MG63 (cell line): ENCODE measurements around the gene MBD5. TPM values are rescaled to one million over a fixed set of nuclear protein-coding genes. Genes with fewer than 3 reads are reported as not detected.

Experiments
- DNase-seq: peaks from one replicate; pipeline ENCODE4 v3.0.0-alpha.2; 2020
- H3K27me3 ChIP-seq: fragments of 250-450 bp; sonication (Bioruptor Pico); 2 replicates; pipeline ENCODE4 v1.5.1; 2020; ENCODE audit warnings: mild to moderate bottlenecking, moderate library complexity
- H3K36me3 ChIP-seq: fragments of 250-450 bp; sonication (Bioruptor Pico); 2 replicates; pipeline ENCODE4 v1.5.1; 2020; ENCODE audit warnings: mild to moderate bottlenecking, moderate library complexity
- H3K4me3 ChIP-seq: fragments of 250-450 bp; sonication (Bioruptor Pico); 2 replicates; pipeline ENCODE4 v1.5.1; 2020; ENCODE audit warnings: mild to moderate bottlenecking, moderate library complexity
- H3K9me3 ChIP-seq: fragments of 250-450 bp; sonication (Bioruptor Pico); 2 replicates; pipeline ENCODE4 v1.5.1; 2020; ENCODE audit warnings: mild to moderate bottlenecking, moderate library complexity
- total RNA-seq: library from RNA; depleted of rRNA; stranded (reverse); fragments of >200 nt; shearing (Covaris generic); gene quantifications from 2 replicates; pipeline ENCODE4 v1.2.3, GENCODE V29; 2014; ENCODE audit warnings: low replicate concordance

Gene MBD5
- total RNA-seq, 1 experiment from 2014 or later: 5.9 TPM

DNA sequence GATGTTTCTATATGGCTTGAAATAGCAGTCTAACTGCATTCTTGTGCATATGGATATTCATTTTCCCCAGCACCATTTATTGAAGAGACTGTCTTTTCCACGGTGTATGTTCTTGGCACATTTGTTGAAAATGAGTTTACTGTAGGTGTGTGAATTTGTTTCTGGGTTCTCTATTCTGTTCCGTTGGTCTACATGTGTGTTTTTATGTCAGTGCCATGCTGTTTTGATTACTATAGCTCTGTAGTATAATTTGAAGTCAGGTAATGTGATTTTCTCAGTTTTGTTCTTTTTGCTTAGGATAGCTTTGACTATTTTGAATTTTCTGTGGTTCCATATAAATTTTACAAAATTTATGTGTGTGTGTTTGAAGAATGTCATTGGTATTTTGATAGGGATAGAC is 201.0 kb downstream of the MBD5 start:
- H3K36me3 ChIP-seq: no peaks in the 10 kb centered on the region

DNA sequence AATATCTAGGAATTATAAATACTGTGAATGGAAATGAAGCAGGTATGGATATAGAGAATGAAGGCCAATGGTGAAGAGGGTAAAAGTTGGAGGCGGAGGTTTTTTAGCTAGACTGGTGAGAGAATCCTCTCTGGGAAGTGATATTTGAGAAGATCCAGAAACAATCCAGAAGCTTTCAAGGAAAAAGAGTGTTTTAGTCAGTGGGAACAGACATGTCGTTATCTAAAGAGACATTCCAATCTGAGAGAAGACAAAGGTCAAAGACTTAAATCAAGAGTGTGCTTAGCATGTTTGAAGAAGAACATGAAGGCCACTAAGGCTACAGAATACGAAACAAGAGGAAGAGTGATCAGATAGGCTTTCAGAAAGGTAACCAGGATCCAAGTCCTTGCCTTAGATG is 211.0 kb downstream of the MBD5 start:
- DNase-seq: no peak
- Histone ChIP-seq H3K36me3 (peaks cover 10% of the 10 kb centered on the region), H3K4me3 (no peak overlapping the region), H3K27me3 (no peaks in the 10 kb centered on the region), H3K9me3 (peaks cover 6% of the 10 kb centered on the region)

More for the DNA sequence above, 201.0 kb downstream of the MBD5 start:
- peaks cover 5% of the 10 kb centered on the region for H3K9me3 ChIP-seq
- DNase-seq: no peak
- no peak overlapping the region for H3K4me3 ChIP-seq
- no peaks in the 10 kb centered on the region for H3K27me3 ChIP-seq

DNA sequence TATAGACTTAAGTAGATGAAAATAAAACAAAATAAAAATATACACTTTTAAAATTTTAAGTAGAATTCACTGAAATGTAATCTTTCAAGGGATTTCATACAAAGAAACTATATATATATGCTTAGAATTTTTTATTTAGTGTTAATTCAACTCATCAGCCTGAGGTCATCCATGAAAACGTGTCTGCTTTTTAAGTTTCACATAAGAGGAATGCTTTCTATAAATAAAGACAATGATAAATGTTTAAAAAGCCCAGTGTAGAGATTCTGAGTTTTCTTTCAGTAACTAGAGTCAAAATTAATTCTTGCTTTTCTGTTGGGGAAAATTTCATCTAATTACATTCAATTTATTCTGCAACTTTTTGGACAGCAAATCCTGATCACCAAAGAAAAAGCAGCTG is 213.3 kb downstream of the MBD5 start:
- Histone ChIP-seq H3K36me3 (peaks cover 16% of the 10 kb centered on the region), H3K9me3 (peaks cover 9% of the 10 kb centered on the region), H3K27me3 (no peaks in the 10 kb centered on the region), H3K4me3 (no peak overlapping the region)
- DNase-seq: no peak

DNA sequence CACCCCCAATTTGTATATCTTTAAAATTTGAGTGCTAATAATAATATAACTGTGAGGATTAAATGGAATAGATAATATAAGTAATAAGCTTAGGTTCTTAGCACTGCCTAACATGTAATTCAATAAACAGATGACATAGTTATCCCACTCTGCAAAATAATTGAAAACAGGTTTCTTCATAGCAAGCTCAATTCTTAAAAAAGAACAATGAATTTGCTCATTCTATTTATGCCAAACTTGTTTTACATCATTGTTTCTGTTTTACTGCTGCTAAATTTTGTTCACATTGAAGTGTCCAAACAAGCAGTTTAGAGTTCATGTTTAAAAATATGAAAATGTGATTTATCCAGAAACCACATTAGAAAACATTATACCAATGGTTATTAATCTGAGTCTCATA is 217.0 kb downstream of the MBD5 start:
- H3K9me3 ChIP-seq: peaks cover 9% of the 10 kb centered on the region
- DNase-seq: no peak
- H3K27me3 ChIP-seq: no peaks in the 10 kb centered on the region
- no peak overlapping the region for H3K4me3 ChIP-seq
- H3K36me3 ChIP-seq: peaks cover 16% of the 10 kb centered on the region

DNA sequence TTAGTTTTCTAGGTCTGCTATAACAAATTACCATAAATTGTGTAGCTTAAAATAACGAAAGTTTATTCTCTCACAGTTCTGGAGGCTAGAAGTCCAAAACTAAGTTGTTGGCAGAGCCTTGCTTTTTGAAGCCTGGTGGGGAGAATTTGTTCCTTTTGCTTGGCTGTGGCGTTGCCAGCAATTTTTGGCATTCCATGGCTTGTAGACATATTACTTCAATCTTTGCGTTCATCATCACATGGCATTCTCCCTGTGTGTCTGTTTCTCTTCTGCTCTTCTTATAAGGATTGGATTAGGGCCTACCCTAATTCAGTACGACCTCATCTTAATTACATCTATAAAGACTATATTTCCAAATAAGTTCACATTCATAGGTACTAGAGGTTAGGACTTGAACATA is 217.7 kb downstream of the MBD5 start:
- DNase-seq: no peak
- Histone ChIP-seq H3K27me3 (no peaks in the 10 kb centered on the region), H3K4me3 (no peak overlapping the region), H3K9me3 (peaks cover 9% of the 10 kb centered on the region), H3K36me3 (peaks cover 16% of the 10 kb centered on the region)

DNA sequence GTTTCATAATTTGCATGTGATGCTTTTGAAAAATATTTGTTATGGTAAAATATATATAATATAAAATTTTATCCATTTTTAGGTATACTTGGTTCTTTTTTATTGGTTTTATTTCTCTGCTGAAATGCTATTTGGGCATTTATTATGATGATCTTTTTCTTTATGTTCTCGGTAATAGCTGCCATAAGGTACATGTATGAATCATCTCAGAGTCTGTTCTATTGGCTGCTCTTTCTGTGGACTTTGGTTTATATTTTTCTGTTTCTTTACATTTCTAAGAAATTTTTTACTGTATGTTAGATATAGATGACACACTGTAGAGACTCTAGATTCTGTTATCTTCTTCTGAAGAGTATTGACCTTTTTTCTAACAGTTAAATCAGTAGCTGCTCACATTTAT is 219.9 kb downstream of the MBD5 start:
- DNase-seq: no peak
- Histone ChIP-seq H3K27me3 (no peaks in the 10 kb centered on the region), H3K36me3 (peaks cover 16% of the 10 kb centered on the region), H3K9me3 (peaks cover 9% of the 10 kb centered on the region), H3K4me3 (no peak overlapping the region)

DNA sequence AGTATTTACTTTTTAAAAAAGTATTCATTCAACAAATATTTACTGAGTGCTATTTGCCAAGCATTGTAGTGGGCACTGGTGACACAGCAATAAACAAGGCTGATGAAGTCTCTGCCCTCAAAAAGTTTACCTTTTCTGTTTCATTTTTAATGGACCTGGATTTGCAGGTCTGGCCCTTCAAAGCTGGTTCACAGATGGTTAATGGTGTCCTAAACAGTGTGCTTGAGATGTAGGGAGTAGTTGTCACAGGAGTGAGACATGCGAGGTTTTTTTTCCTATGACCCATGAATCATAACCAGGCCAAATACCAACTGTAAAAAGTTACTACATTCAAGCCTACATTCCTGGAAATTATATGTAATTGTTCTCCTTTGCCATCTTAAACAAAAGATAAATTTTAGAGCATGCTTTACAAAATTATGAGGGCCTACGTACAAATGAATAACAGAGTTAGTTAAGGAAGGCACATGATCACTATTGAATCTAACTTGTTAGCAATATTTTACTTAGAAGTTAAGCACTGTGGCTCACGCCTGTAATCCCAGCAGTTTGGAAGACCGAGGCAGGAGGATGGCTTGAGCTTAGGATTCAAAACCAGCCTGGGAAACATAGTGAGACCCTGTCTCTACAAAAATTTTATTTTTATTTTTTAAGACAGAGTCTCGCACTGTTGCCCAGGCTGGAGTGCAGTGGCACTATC is 223.9 kb downstream of the MBD5 start:
- H3K27me3 ChIP-seq: no peaks in the 10 kb centered on the region
- H3K4me3 ChIP-seq: no peak overlapping the region
- no peak for DNase-seq
- H3K9me3 ChIP-seq: no peaks in the 10 kb centered on the region; the same call in 1 of the 2 replicates
- no peaks in the 10 kb centered on the region for H3K36me3 ChIP-seq

DNA sequence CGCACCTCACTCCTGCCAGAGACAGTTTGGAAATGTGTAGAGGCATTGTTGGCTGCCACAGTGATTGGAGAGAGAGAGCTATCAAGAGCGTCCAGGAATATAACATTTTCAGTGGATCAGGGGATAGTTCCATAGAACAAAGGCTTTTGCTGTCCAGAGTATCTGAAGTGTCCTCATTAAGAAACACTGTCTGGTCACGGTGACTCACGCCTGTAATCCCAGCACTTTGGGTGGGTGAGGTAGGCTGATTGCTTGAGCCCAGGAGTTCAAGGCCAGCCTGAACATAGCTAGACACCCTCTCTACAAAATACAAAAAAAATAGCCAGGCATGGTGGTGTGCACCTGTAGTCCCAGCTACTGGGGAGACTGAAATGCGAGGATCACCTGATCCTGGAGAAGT is 231.1 kb downstream of the MBD5 start:
- Histone ChIP-seq H3K4me3 (no peak overlapping the region), H3K27me3 (no peaks in the 10 kb centered on the region), H3K36me3 (no peaks in the 10 kb centered on the region), H3K9me3 (no peaks in the 10 kb centered on the region; the same call in 1 of the 2 replicates)
- no peak for DNase-seq

DNA sequence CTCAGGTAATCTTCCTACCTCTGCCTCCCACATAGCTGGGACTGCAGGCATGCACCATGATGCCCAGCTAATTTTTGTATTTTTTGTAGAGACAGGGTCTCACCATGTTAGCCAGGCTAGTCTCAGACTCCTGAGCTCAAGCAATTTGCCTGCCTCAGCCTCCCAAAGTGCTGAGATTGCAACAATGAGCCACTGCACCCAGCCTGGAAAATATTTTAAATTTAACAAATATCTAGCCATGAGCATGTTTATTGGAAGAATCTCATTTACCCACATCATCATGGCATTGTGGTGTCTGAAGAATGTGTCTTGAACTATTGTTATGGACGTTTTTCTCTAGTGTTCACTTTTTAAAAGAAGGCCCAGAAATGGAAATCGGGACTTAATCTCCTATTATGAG is 231.8 kb downstream of the MBD5 start:
- no peaks in the 10 kb centered on the region; the same call in 1 of the 2 replicates for H3K9me3 ChIP-seq
- no peak overlapping the region for H3K4me3 ChIP-seq
- no peak for DNase-seq
- no peaks in the 10 kb centered on the region for H3K27me3 ChIP-seq
- no peaks in the 10 kb centered on the region for H3K36me3 ChIP-seq

DNA sequence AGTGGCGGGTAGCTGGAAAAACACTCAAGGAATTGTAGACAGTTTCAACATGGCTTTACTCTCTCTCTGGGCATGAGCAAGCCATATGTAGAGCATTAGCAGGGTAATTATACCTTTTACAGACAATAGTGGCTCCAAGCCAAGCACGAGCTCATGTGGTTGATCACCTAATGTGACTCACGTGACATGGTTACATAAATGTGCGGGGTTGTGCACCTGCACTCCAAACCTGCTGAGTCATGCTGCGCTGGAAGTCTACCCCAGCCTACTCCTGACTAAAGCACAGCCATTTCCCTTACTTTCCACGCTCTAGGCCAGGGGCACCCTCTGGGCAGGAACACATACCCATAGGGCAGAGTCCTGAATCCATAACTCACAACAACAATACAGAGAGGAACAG is 232.8 kb downstream of the MBD5 start:
- H3K9me3 ChIP-seq: no peaks in the 10 kb centered on the region; the same call in 1 of the 2 replicates
- peak; percentile 11 for DNase-seq
- H3K27me3 ChIP-seq: no peaks in the 10 kb centered on the region

DNA sequence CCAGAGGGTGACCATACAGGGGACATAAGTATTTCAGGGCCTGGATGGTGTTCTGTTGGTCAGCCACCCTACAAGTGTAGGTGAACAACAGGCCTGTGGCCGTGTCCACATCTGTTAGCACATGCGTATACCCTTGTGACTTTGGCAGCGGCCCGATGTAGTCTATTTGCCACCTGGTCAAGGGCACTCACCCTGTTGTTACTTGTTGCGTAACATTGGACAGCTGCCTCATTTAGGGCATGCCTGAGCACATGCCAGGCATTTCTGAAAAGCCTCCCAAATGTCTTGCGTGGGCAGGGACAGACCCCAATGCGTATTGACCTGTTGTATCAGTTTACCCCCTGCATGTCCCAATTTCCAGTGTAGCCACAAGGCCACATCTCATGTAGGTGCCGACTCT is 235.0 kb downstream of the MBD5 start:
- no peak overlapping the region for H3K4me3 ChIP-seq
- DNase-seq: no peak
- H3K9me3 ChIP-seq: no peaks in the 10 kb centered on the region; the same call in 1 of the 2 replicates
- peaks cover 2% of the 10 kb centered on the region; the same call in 1 of the 2 replicates for H3K36me3 ChIP-seq
- no peaks in the 10 kb centered on the region for H3K27me3 ChIP-seq

More for the DNA sequence above, 232.8 kb downstream of the MBD5 start:
- Histone ChIP-seq H3K4me3 (no peak overlapping the region), H3K36me3 (no peaks in the 10 kb centered on the region)

DNA sequence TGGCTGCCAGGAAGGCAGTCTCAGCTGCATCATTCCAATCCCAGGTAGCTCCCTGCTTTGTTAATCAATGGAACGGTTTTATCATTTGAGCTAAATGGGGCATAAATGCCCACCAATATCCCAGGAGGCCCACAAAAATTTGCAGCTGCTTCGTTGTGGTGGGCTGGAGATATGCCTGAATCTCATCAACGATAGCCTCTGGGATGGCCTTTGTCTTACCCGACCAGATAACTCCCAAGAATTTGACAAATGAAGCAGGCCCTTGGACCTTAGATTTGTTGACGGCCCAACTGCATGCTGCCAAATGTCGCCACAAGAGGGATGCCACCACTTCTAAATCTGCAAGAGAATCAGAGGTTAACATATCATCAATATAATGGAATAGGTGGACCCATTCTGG is 236.4 kb downstream of the MBD5 start:
- DNase-seq: no peak
- Histone ChIP-seq H3K9me3 (no peaks in the 10 kb centered on the region; the same call in 1 of the 2 replicates), H3K36me3 (peaks cover 2% of the 10 kb centered on the region; the same call in 1 of the 2 replicates), H3K4me3 (no peak overlapping the region), H3K27me3 (no peaks in the 10 kb centered on the region)

DNA sequence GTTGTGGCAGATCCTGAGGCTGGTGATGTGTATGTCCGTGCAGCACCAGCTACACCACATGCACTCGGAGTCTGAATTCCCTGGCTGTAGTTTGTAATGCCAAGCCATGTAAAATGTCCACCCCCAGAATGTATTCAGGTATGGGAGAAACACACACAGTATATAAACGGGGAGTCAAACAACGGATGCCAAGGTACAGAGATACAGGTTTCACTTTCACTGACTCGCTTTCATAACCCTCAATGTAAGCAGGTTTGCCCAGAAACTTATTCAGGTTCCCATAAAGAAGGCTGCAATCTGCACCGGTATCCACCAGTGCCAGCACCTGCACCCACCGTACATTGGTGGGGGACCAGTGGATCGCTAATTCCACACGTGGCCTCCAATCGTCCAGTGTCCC is 237.2 kb downstream of the MBD5 start:
- Histone ChIP-seq H3K4me3 (no peak overlapping the region), H3K36me3 (peaks cover 2% of the 10 kb centered on the region; the same call in 1 of the 2 replicates)

DNA sequence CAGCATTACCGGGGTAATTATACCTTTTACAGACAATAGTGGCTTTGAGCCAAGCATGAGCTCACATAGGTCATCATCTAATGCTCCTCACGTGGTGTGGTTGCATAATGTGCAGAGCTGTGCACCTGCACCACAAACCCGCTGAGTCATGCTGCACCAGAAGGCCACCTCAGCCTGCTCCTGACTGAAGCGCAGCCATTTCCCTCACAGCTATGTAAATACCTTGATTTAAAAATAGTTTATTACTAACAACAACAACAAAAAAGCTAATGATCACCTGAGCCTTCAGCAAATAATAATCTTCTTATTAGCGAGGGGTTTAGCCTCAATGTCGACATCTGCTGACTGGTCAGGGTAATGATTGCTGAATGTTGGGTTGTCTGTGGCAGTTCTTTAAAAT is 238.8 kb downstream of the MBD5 start:
- DNase-seq: no peak
- no peaks in the 10 kb centered on the region for H3K27me3 ChIP-seq
- H3K36me3 ChIP-seq: peaks cover 2% of the 10 kb centered on the region; the same call in 1 of the 2 replicates
- H3K4me3 ChIP-seq: no peak overlapping the region
- no peaks in the 10 kb centered on the region for H3K9me3 ChIP-seq

More for the DNA sequence above, 237.2 kb downstream of the MBD5 start:
- no peaks in the 10 kb centered on the region; the same call in 1 of the 2 replicates for H3K9me3 ChIP-seq
- H3K27me3 ChIP-seq: no peaks in the 10 kb centered on the region
- no peak for DNase-seq

DNA sequence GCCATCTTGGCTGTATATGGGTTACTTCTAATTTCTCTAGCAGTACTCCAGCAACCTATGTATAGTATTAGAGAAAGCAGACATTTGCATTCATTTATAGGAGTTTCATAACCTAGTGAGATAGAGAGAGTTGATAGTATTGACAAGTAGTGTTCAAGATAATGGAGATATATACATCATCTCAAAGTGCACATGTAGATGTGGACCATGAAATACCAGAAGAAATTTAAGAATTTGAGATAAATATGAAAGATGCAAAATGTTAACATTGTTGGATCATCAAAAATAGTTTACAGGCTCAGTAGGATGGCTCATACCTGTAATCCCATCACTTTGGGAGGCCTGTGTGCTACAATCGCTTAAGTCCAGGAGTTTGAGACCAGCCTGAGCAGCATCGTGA is 243.0 kb downstream of the MBD5 start:
- no peak for DNase-seq
- no peaks in the 10 kb centered on the region for H3K27me3 ChIP-seq
- no peaks in the 10 kb centered on the region for H3K9me3 ChIP-seq
- H3K4me3 ChIP-seq: no peak overlapping the region
- H3K36me3 ChIP-seq: peaks cover 2% of the 10 kb centered on the region; the same call in 1 of the 2 replicates

DNA sequence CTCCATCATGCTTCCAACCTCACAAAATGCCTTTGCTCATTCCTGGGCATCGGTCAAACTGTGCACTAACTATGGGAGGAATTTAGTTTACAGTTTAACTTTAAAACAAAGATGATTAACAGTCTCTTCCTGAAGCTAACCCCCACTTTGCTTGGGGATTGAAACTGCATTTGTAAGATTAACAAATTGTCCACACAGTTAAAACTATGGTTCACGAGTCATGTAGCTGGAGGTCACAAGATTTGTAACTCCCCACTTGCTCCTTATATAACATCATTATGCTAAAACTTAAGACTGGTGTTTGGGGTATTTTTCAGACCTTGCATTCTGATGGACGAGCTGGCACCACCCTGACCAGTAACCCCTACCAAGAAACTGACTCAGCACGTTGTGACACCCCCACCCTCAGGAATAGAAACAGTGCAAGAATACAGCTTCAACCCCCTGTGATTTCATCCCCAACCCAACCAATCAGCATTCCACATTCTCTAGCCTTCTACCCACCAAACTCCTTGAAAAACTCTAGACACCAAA is 252.3 kb downstream of the MBD5 start:
- DNase-seq: no peak
- no peaks in the 10 kb centered on the region for H3K27me3 ChIP-seq
- no peaks in the 10 kb centered on the region for H3K36me3 ChIP-seq
- H3K9me3 ChIP-seq: no peaks in the 10 kb centered on the region
- H3K4me3 ChIP-seq: no peak overlapping the region

DNA sequence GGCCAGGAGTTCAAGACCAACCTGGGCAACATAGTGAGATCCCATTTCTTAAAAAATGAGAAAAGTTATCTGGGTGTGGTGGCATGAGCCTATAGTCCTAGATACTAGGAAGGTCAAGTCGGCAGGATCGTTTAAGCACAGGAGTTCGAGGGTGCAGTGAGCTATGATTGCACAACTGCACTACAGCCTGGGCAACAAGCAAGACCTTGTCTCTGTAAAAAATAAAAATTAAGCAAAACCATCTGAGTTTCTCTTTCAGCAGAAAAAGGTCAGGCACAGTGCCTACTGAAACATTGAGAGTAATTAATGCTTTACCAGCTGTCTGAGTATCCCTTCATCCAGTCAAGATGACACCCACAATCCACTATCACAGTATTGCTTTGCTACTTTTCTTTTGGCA is 258.3 kb downstream of the MBD5 start:
- H3K27me3 ChIP-seq: no peaks in the 10 kb centered on the region
- no peak overlapping the region for H3K4me3 ChIP-seq
- H3K9me3 ChIP-seq: no peaks in the 10 kb centered on the region
- no peak for DNase-seq
- no peaks in the 10 kb centered on the region for H3K36me3 ChIP-seq

DNA sequence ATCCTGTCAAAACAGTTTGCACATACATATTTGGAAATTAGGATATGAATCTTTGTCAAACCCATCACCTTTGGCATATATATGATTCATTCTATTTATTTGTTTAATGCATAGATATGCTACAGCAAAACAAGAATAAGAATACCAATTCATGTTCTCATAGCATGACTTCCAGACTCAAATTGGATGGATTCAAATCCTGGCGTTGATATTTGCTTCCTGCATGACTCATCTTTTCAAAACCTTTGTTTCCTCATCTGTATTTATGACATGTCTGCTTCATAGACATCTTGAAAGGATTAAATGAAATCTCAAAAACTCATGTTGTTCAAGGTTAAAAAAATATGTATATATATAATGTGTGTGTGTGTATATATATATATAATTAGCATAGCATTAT is 261.3 kb downstream of the MBD5 start:
- no peaks in the 10 kb centered on the region for H3K9me3 ChIP-seq
- H3K36me3 ChIP-seq: peaks cover 2% of the 10 kb centered on the region; the same call in 1 of the 2 replicates
- no peak for DNase-seq
- H3K27me3 ChIP-seq: no peaks in the 10 kb centered on the region
- no peak overlapping the region for H3K4me3 ChIP-seq
